Measurements from ENCODE around the gene SVIL.

The SVIL gene

GRCh38 chr10:29411666-29412315 is 223.0 kb downstream of the SVIL start:
- no peak for DNase-seq (ENCODE audit: low spot score)

- DNase-seq (ENCODE audit: low spot score) = peak; percentile 64
Observed at GRCh38 chr10:29409241-29410054, 225.3 kb downstream of the SVIL start.

GRCh38 chr10:29408847-29409240 is 225.9 kb downstream of the SVIL start:
- DNase-seq (ENCODE audit: low spot score) = no peak

Measured in hematopoietic multipotent progenitor cell treated with erythropoietin and hydrocortisone succinate and interleukin-3 and kit ligand, for 15 days (in vitro differentiated cells).